ENCODE measurements around the gene PTPN11. TPM values are rescaled to one million over a fixed set of nuclear protein-coding genes. Genes with fewer than 3 reads are reported as not detected.

The PTPN11 gene
- 45.6 TPM for total RNA-seq
- 10 to 100 TPM; 34.7 to 65.1 (median 55.9) TPM for polyA plus RNA-seq (ENCODE audit: insufficient read depth in 1 of 8, insufficient read length in 8 of 8, low replicate concordance in 1 of 8)
- long read RNA-seq, donor 1, full-length matches to known transcripts, result 3 of 3 reads
- long read RNA-seq, donor 1, partial matches to known transcripts, result 0 of 3 reads
- long read RNA-seq, donor 1, other reads (novel, unspliced or antisense), result 0 of 3 reads
- long read RNA-seq, donor 2, result 0 reads
- long read RNA-seq, donor 3, full-length matches to known transcripts, result 6 of 12 reads
- long read RNA-seq, donor 3, partial matches to known transcripts, result 6 of 12 reads
- long read RNA-seq, donor 3, other reads (novel, unspliced or antisense), result 0 of 12 reads
- long read RNA-seq, donor 4, partial matches to known transcripts, result 12 of 12 reads
- long read RNA-seq, donor 4, other reads (novel, unspliced or antisense), result 0 of 12 reads
- long read RNA-seq, donor 5, full-length matches to known transcripts, result 13 of 42 reads
- long read RNA-seq, donor 5, partial matches to known transcripts, result 29 of 42 reads
- long read RNA-seq, donor 5, other reads (novel, unspliced or antisense), result 0 of 42 reads
- long read RNA-seq, donor 6, full-length matches to known transcripts, result 8 of 8 reads
- long read RNA-seq, donor 6, partial matches to known transcripts, result 0 of 8 reads
- long read RNA-seq, donor 6, other reads (novel, unspliced or antisense), result 0 of 8 reads
- long read RNA-seq, donor 7, full-length matches to known transcripts, result 5 of 5 reads
- long read RNA-seq, donor 7, partial matches to known transcripts, result 0 of 5 reads
- long read RNA-seq, donor 7, other reads (novel, unspliced or antisense), result 0 of 5 reads
- long read RNA-seq, donor 8, full-length matches to known transcripts, result 5 of 5 reads
- long read RNA-seq, donor 8, partial matches to known transcripts, result 0 of 5 reads
- long read RNA-seq, donor 8, other reads (novel, unspliced or antisense), result 0 of 5 reads
- long read RNA-seq, donor 9, full-length matches to known transcripts, result 2 of 2 reads
- long read RNA-seq, donor 9, partial matches to known transcripts, result 0 of 2 reads
- long read RNA-seq, donor 9, other reads (novel, unspliced or antisense), result 0 of 2 reads
- long read RNA-seq, donor 10, full-length matches to known transcripts, result 2 of 18 reads
- long read RNA-seq, donor 10, partial matches to known transcripts, result 16 of 18 reads
- long read RNA-seq, donor 10, other reads (novel, unspliced or antisense), result 0 of 18 reads
- long read RNA-seq, donor 11, full-length matches to known transcripts, result 5 of 11 reads
- long read RNA-seq, donor 11, partial matches to known transcripts, result 6 of 11 reads
- long read RNA-seq, donor 11, other reads (novel, unspliced or antisense), result 0 of 11 reads

DNA sequence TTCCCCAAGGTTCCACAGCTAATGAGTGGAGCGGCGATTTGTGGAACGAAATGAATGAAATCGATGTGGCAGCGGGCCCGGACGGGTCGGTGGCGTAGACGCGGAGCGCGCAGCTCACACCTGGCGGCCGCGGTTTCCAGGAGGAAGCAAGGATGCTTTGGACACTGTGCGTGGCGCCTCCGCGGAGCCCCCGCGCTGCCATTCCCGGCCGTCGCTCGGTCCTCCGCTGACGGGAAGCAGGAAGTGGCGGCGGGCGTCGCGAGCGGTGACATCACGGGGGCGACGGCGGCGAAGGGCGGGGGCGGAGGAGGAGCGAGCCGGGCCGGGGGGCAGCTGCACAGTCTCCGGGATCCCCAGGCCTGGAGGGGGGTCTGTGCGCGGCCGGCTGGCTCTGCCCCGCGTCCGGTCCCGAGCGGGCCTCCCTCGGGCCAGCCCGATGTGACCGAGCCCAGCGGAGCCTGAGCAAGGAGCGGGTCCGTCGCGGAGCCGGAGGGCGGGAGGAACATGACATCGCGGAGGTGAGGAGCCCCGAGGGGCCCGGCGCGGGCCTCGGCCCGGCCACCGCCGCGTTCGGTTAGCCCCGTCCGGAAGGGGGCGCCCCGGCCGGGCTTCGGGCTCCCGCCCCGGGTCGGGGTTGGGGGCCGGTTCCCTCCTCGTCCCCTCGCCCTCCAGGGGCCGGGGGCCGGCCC lies at the start of gene PTPN11:
TSS of gene PTPN11 (plus strand) at position 340 of the 689 bp plus-strand sequence. CDS start at position 505, 165 bp downstream.
- peaks cover 9% of the 10 kb centered on the region for H3K4me1 ChIP-seq (ENCODE audit: control insufficient read depth, insufficient read depth, low read length)
- H3K9me3 ChIP-seq (replicated peaks; ENCODE audit: control insufficient read depth, low read depth, low read length), result no peaks in the 10 kb centered on the region
- H3K27ac ChIP-seq (ENCODE audit: low read length), result peak within 1 kb of the TSS; percentile 87
- H3K27me3 ChIP-seq (ENCODE audit: control insufficient read depth, insufficient read depth, low read length), result no peaks in the 10 kb centered on the region
- no peaks in the 10 kb centered on the region for H3K36me3 ChIP-seq (ENCODE audit: control insufficient read depth, insufficient read depth, low read length)
- H3K4me3 ChIP-seq (ENCODE audit: low read length), result peak within 1 kb of the TSS; percentile 80
- peak; percentile 90 for DNase-seq
- under 1% methylated on average over 89 of the region's 89 CpGs for WGBS (ENCODE audit: insufficient coverage)

GRCh38 chr12:112370199-112370598 lies 48.5 kb upstream of the PTPN11 start:
- no CpG with 5 or more reads among the region's 1 CpG for WGBS (ENCODE audit: insufficient coverage)
- H3K36me3 ChIP-seq (ENCODE audit: control insufficient read depth, insufficient read depth, low read length), result no peaks in the 10 kb centered on the region
- H3K4me1 ChIP-seq (ENCODE audit: control insufficient read depth, insufficient read depth, low read length), result no peaks in the 10 kb centered on the region
- H3K27ac ChIP-seq (ENCODE audit: low read length), result no peak overlapping the region
- H3K9me3 ChIP-seq (replicated peaks; ENCODE audit: control insufficient read depth, low read depth, low read length), result peaks cover 2% of the 10 kb centered on the region
- H3K27me3 ChIP-seq (ENCODE audit: control insufficient read depth, insufficient read depth, low read length), result no peaks in the 10 kb centered on the region
- H3K4me3 ChIP-seq (ENCODE audit: low read length), result no peak overlapping the region
- no peak for DNase-seq

DNA sequence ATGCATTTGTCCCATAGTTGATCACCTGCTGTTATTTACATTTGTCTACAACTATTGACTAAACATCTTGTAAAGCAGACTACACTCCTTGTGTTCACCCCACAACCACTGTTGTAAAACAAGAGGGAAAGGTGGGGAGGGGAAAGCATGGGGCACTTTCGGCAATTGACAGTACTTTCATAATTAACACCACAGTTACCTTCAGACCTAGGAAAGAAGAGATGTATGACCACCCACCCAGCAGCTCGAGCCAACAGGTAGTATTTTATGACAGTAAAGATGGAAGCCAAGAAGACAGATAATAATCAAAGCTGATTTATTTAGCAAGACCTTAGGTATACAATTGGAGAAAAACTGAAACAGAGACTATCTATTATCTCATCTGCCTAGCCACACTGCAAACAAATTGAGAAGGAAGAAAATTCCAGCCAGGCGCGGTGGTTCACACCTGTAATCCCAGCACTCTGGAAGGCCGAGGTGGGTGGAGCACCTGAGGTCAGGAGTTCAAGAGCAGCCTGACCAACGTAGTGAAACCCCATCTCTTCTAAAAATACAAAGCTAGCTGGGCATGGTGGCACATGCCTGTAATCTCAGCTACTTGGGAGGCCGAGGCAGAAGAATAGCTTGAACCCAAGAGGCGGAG lies 47.8 kb upstream of the PTPN11 start:
- Histone ChIP-seq H3K9me3 (replicated peaks; ENCODE audit: control insufficient read depth, low read depth, low read length) (peaks cover 2% of the 10 kb centered on the region), H3K4me1 (ENCODE audit: control insufficient read depth, insufficient read depth, low read length) (no peaks in the 10 kb centered on the region), H3K4me3 (ENCODE audit: low read length) (no peak overlapping the region), H3K27ac (ENCODE audit: low read length) (no peak overlapping the region), H3K36me3 (ENCODE audit: control insufficient read depth, insufficient read depth, low read length) (no peaks in the 10 kb centered on the region), H3K27me3 (ENCODE audit: control insufficient read depth, insufficient read depth, low read length) (no peaks in the 10 kb centered on the region)
- 73% methylated on average over 6 of the region's 8 CpGs for WGBS (ENCODE audit: insufficient coverage)
- no peak for DNase-seq

- Histone ChIP-seq H3K27me3 (ENCODE audit: control insufficient read depth, insufficient read depth, low read length) (no peaks in the 10 kb centered on the region), H3K4me1 (ENCODE audit: control insufficient read depth, insufficient read depth, low read length) (no peaks in the 10 kb centered on the region), H3K27ac (ENCODE audit: low read length) (no peak overlapping the region), H3K9me3 (replicated peaks; ENCODE audit: control insufficient read depth, low read depth, low read length) (peaks cover 2% of the 10 kb centered on the region), H3K36me3 (ENCODE audit: control insufficient read depth, insufficient read depth, low read length) (no peaks in the 10 kb centered on the region), H3K4me3 (ENCODE audit: low read length) (no peak overlapping the region)
- WGBS (ENCODE audit: insufficient coverage), result 60% methylated on average over 1 of the region's 3 CpGs
- no peak for DNase-seq
These were observed 44.5 kb upstream of the PTPN11 start for GRCh38 chr12:112374166-112374740.

GRCh38 chr12:112375105-112375504 lies 43.6 kb upstream of the PTPN11 start:
- no peaks in the 10 kb centered on the region for H3K4me1 ChIP-seq (ENCODE audit: control insufficient read depth, insufficient read depth, low read length)
- 80% methylated on average over 2 of the region's 5 CpGs for WGBS (ENCODE audit: insufficient coverage)
- H3K27me3 ChIP-seq (ENCODE audit: control insufficient read depth, insufficient read depth, low read length), result no peaks in the 10 kb centered on the region
- H3K9me3 ChIP-seq (replicated peaks; ENCODE audit: control insufficient read depth, low read depth, low read length), result peaks cover 2% of the 10 kb centered on the region
- H3K27ac ChIP-seq (ENCODE audit: low read length), result no peak overlapping the region
- no peak overlapping the region for H3K4me3 ChIP-seq (ENCODE audit: low read length)
- no peaks in the 10 kb centered on the region for H3K36me3 ChIP-seq (ENCODE audit: control insufficient read depth, insufficient read depth, low read length)
- no peak for DNase-seq

GRCh38 chr12:112380663-112381405 lies 37.9 kb upstream of the PTPN11 start:
- Histone ChIP-seq H3K9me3 (replicated peaks; ENCODE audit: control insufficient read depth, low read depth, low read length) (no peaks in the 10 kb centered on the region), H3K27me3 (ENCODE audit: control insufficient read depth, insufficient read depth, low read length) (no peaks in the 10 kb centered on the region), H3K36me3 (ENCODE audit: control insufficient read depth, insufficient read depth, low read length) (no peaks in the 10 kb centered on the region), H3K27ac (ENCODE audit: low read length) (no peak overlapping the region), H3K4me3 (ENCODE audit: low read length) (peak overlapping the region; percentile 63), H3K4me1 (ENCODE audit: control insufficient read depth, insufficient read depth, low read length) (peaks cover 12% of the 10 kb centered on the region)
- WGBS (ENCODE audit: insufficient coverage), result 42% methylated on average over 33 of the region's 34 CpGs
- DNase-seq, result no peak

- Histone ChIP-seq H3K4me1 (ENCODE audit: control insufficient read depth, insufficient read depth, low read length) (peaks cover 12% of the 10 kb centered on the region), H3K9me3 (replicated peaks; ENCODE audit: control insufficient read depth, low read depth, low read length) (no peaks in the 10 kb centered on the region), H3K27me3 (ENCODE audit: control insufficient read depth, insufficient read depth, low read length) (no peaks in the 10 kb centered on the region), H3K36me3 (ENCODE audit: control insufficient read depth, insufficient read depth, low read length) (no peaks in the 10 kb centered on the region), H3K4me3 (ENCODE audit: low read length) (peak overlapping the region; percentile 63), H3K27ac (ENCODE audit: low read length) (no peak overlapping the region)
- peak; percentile 18 for DNase-seq
- under 1% methylated on average over 28 of the region's 33 CpGs for WGBS (ENCODE audit: insufficient coverage)
These were observed 37.3 kb upstream of the PTPN11 start for GRCh38 chr12:112381406-112381882.
